BE2C (cell line): ENCODE data around the gene SLC1A1.
"Not testable (repeated sequence)": the region's sequence is repeated elsewhere in the genome, so short reads cannot be mapped to it uniquely, and the experiment has no call there.

Source experiments
- DNase-seq: peaks from one replicate; pipeline ENCODE4 v3.0.0-alpha.2; 2020
- H3K27me3 ChIP-seq: fragments of 250-450 bp; sonication (Bioruptor Pico); 2 replicates; pipeline ENCODE4 v1.5.1; 2020; ENCODE audit warnings: mild to moderate bottlenecking
- H3K36me3 ChIP-seq: fragments of 250-450 bp; sonication (Bioruptor Pico); 2 replicates; pipeline ENCODE4 v1.5.1; 2020; ENCODE audit warnings: mild to moderate bottlenecking
- H3K4me1 ChIP-seq: fragments of 250-450 bp; sonication (Bioruptor Pico); 2 replicates; pipeline ENCODE4 v1.5.1; 2020
- H3K4me3 ChIP-seq: 2 replicates; pipeline ENCODE4 v1.5.1; 2011; ENCODE audit warnings: low read depth, low read length
- H3K9me3 ChIP-seq: fragments of 250-450 bp; sonication (Bioruptor Pico); 2 replicates; pipeline ENCODE4 v1.5.1; 2020
- TF ChIP-seq, protein P1 (sequence below): IDR thresholded peaks from 2 replicates; pipeline ENCODE4 v1.5.1; 2012; ENCODE audit warnings: mild to moderate bottlenecking, low read depth, low read length

The SLC1A1 gene

GRCh38 chr9:4514252-4515128 is 24.2 kb downstream of the SLC1A1 start:
- Histone ChIP-seq H3K4me1 (no peaks in the 10 kb centered on the region), H3K9me3 (no peaks in the 10 kb centered on the region; the same call in 1 of the 2 replicates), H3K4me3 (no peak overlapping the region), H3K36me3 (no peaks in the 10 kb centered on the region), H3K27me3 (no peaks in the 10 kb centered on the region)
- TF ChIP-seq, protein P1, sequence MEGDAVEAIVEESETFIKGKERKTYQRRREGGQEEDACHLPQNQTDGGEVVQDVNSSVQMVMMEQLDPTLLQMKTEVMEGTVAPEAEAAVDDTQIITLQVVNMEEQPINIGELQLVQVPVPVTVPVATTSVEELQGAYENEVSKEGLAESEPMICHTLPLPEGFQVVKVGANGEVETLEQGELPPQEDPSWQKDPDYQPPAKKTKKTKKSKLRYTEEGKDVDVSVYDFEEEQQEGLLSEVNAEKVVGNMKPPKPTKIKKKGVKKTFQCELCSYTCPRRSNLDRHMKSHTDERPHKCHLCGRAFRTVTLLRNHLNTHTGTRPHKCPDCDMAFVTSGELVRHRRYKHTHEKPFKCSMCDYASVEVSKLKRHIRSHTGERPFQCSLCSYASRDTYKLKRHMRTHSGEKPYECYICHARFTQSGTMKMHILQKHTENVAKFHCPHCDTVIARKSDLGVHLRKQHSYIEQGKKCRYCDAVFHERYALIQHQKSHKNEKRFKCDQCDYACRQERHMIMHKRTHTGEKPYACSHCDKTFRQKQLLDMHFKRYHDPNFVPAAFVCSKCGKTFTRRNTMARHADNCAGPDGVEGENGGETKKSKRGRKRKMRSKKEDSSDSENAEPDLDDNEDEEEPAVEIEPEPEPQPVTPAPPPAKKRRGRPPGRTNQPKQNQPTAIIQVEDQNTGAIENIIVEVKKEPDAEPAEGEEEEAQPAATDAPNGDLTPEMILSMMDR, result no peak
- DNase-seq, result no peak

DNA sequence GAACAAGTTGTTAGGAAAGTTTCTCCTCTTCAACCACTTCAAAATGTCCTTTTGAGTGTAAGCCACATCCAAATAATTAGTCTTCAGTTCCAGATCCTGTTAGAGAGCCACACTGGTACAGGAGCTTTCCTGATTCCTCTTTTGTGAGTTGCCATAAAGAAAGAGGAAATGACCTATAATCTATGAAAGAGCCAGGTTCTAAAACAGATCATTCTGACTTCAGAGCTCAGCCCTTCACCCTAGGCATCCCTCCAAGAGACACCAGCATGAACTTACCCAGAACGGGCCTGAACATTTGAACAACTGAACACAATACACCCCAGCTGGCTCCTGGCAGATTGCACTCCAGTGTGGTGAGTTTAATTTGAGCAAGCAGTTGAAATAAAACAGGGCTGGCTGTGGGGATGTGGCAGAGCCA is 25.7 kb downstream of the SLC1A1 start:
- Histone ChIP-seq H3K9me3 (no peaks in the 10 kb centered on the region; the same call in 1 of the 2 replicates), H3K4me1 (no peaks in the 10 kb centered on the region), H3K27me3 (no peaks in the 10 kb centered on the region), H3K36me3 (no peaks in the 10 kb centered on the region), H3K4me3 (no peak overlapping the region)
- TF ChIP-seq, protein P1, result no peak
- no peak for DNase-seq

- Histone ChIP-seq H3K9me3 (no peaks in the 10 kb centered on the region; the same call in 1 of the 2 replicates), H3K27me3 (no peaks in the 10 kb centered on the region), H3K36me3 (no peaks in the 10 kb centered on the region), H3K4me1 (no peaks in the 10 kb centered on the region), H3K4me3 (no peak overlapping the region)
- no peak for DNase-seq
- TF ChIP-seq, protein P1, result no peak
Measured at GRCh38 chr9:4517274-4517673, 27.0 kb downstream of the SLC1A1 start.

GRCh38 chr9:4519604-4520003 is 29.3 kb downstream of the SLC1A1 start:
- no peaks in the 10 kb centered on the region for H3K4me1 ChIP-seq
- H3K9me3 ChIP-seq, result no peaks in the 10 kb centered on the region; the same call in 1 of the 2 replicates
- no peak for DNase-seq
- TF ChIP-seq, protein P1, result no peak
- H3K36me3 ChIP-seq, result no peaks in the 10 kb centered on the region
- no peak overlapping the region for H3K4me3 ChIP-seq
- no peaks in the 10 kb centered on the region for H3K27me3 ChIP-seq

DNA sequence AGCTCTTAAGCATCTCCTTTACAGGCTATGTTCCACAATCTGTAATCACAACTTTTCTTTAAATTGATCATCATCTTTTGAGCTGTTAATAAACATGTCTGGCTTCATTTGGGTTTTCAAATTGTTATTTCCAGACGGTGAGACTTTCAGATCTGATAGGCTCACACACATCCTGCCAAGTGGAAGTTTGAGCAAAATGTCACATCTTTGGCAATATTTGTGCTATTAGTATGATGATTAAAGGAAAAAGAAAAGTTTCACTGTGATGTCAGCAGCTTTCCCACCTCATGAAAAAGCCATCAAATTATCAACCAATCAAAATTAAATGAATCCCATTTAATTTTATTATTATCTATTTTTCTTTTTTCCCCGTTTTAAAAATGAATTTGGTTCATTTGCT is 29.8 kb downstream of the SLC1A1 start:
- H3K4me1 ChIP-seq, result no peaks in the 10 kb centered on the region
- H3K36me3 ChIP-seq, result no peaks in the 10 kb centered on the region
- no peak overlapping the region for H3K4me3 ChIP-seq
- TF ChIP-seq, protein P1, result no peak
- DNase-seq, result no peak
- H3K9me3 ChIP-seq, result no peaks in the 10 kb centered on the region; the same call in 1 of the 2 replicates
- H3K27me3 ChIP-seq, result no peaks in the 10 kb centered on the region

GRCh38 chr9:4530375-4530774 is 40.1 kb downstream of the SLC1A1 start:
- Histone ChIP-seq H3K27me3 (no peaks in the 10 kb centered on the region), H3K4me1 (no peaks in the 10 kb centered on the region), H3K4me3 (no peak overlapping the region), H3K9me3 (no peaks in the 10 kb centered on the region), H3K36me3 (no peaks in the 10 kb centered on the region)
- TF ChIP-seq, protein P1, result no peak
- DNase-seq, result no peak

DNA sequence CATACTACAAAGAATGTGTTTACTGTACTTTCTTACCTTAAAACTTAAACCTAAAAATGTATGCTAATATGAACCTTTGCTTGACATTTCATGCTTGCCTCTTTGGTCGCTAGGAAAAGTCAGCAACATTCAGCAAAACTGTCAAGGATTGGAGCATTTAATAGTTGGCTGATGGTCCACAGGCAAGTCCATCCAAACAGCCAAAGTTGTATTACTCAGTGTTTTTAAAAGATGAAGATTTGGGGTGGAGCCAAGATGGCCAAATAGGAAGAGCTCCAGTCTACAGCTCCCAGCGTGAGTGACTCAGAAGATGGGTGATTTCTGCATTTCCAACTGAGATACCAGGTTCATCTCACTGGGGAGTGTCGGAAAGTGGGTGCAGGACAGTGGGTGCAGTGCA is 40.6 kb downstream of the SLC1A1 start:
- not testable (repeated sequence) for H3K27me3 ChIP-seq, H3K9me3 ChIP-seq, H3K36me3 ChIP-seq, DNase-seq, H3K4me1 ChIP-seq, H3K4me3 ChIP-seq

DNA sequence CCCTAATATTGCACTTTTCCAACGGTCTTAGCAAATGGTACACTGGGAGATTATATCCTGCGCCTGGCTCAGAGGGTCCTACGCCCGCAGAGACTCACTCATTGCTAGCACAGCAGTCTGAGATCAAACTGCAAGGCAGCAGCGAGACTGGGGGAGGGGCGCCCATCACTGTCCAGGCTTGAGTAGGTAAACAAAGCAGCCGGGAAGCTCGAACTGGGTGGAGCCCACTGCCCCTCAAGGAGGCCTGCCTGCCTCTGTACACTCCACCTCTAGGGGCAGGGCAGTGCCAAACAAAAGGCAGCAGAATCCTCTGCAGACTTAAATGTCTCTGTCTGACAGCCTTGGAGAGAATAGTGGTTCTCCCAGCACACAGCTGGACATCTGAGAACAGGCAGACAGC is 41.1 kb downstream of the SLC1A1 start:
- DNase-seq, result not testable (repeated sequence)

GRCh38 chr9:4533881-4534280 is 43.6 kb downstream of the SLC1A1 start:
- H3K9me3 ChIP-seq, H3K27me3 ChIP-seq: not testable (repeated sequence)

More for the DNA sequence above, 41.1 kb downstream of the SLC1A1 start:
- not testable (repeated sequence) for H3K4me1 ChIP-seq, H3K27me3 ChIP-seq, H3K36me3 ChIP-seq, H3K4me3 ChIP-seq, H3K9me3 ChIP-seq

More at GRCh38 chr9:4533881-4534280, 43.6 kb downstream of the SLC1A1 start:
- DNase-seq, H3K4me3 ChIP-seq, H3K36me3 ChIP-seq, H3K4me1 ChIP-seq: not testable (repeated sequence)
